VCaP (cell line): ENCODE measurements around the gene RBP2.

Experiments used
- H3K27ac ChIP-seq: fragments of 450-650 bp; 2 replicates; pipeline ENCODE4 v1.5.1; 2017
- TF ChIP-seq, protein P1 (sequence below): fragments of 450-650 bp; conservative IDR thresholded peaks from 2 replicates; pipeline ENCODE4 v1.5.1; 2017; ENCODE audit warnings: mild to moderate bottlenecking, moderate library complexity

Gene RBP2

DNA sequence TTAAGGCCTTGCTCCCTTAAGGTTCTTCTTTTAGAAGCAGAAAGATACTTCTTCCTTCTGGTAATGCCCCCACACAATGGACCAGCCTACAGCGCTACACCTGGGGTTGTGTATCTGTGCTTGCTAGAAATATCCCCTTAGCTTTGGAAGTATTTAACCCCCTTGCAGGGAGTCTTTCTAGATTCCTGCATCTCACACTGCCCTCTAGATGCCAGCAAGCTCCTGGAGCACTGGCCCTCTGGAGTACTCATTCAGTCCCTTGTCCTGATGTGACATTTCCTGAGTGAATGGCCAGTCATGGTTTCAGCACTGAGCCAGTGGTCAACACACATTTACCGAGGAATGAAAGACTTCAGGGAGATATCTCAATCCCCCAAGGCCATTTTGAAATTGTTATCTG is 30.4 kb upstream of the RBP2 start:
- no peak overlapping the region for H3K27ac ChIP-seq
- TF ChIP-seq, protein P1, sequence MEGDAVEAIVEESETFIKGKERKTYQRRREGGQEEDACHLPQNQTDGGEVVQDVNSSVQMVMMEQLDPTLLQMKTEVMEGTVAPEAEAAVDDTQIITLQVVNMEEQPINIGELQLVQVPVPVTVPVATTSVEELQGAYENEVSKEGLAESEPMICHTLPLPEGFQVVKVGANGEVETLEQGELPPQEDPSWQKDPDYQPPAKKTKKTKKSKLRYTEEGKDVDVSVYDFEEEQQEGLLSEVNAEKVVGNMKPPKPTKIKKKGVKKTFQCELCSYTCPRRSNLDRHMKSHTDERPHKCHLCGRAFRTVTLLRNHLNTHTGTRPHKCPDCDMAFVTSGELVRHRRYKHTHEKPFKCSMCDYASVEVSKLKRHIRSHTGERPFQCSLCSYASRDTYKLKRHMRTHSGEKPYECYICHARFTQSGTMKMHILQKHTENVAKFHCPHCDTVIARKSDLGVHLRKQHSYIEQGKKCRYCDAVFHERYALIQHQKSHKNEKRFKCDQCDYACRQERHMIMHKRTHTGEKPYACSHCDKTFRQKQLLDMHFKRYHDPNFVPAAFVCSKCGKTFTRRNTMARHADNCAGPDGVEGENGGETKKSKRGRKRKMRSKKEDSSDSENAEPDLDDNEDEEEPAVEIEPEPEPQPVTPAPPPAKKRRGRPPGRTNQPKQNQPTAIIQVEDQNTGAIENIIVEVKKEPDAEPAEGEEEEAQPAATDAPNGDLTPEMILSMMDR, result no peak; the same call in 1 of the 2 replicates

DNA sequence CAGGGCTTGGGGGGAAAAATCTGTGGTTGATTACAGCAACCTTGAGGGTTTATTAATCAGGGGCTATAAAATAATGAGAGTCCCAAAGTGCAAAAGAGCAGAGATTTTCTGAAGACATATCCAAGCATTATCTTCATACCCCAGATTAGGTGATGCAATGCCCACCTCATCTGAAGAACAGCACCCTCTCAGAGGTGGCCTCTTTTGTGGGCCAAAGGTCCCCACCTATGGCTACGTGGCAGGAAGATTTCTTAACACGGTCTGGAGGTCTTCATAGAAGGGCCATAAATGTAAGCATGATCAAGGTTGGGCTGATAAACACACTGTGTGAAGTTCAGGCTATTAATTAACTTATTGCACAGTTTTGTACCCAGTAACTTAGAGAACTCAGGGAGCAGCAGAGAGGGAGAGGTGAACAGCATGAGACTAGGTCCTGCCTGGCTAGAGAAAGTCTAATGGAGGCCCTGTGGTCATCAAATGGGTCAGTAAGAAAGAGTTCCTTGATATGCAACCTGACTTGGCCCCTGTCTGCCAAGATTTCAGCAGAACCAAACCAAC is 29.6 kb upstream of the RBP2 start:
- H3K27ac ChIP-seq, result no peak overlapping the region
- TF ChIP-seq, protein P1, result no peak

DNA sequence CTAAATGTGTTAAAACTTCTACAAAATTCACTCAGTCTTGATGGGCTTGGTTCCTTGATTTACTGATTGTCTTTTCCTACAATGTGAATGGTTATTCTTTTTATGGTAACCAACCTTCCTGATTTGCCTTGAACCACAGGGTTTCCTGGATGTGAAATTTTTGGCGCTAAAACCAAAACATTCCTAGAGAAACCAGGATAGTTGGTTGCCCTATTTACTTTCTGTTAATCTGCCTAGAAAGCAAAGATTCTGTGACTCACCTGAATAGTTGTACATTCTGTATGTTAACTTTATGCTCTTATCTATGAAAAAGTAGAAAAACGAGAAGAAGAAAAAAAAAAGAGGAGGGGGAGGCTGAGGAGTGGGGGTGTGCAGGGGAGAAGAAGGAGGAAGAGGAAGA is 23.2 kb upstream of the RBP2 start:
- TF ChIP-seq, protein P1, result no peak
- no peak overlapping the region for H3K27ac ChIP-seq

DNA sequence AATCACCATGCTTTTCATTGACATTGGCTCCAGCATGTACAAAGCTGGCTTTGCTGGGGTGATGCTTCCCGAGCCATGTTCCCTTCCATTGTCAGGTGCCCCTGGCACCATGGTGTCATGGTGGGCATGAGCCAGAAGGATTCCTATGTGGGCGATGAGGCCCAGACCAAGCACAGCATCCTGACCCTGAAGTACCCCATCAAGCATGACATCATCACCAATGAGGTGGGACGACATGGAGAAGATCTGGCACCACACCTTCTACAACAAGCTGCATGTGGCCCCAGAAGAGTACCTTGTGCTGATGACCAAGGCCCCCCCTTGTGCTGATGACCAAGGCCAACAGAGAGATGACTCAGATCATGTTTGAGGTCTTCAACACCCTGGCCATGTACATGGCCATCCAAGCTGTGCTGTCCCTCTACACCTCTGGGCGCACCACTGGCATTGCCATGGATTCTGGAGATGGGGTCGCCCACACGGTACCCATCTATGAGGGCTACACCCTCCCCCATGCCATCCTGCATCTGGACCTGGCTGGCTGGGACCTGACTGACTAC is 17.6 kb upstream of the RBP2 start:
- H3K27ac ChIP-seq, result no peak overlapping the region
- TF ChIP-seq, protein P1, result no peak

DNA sequence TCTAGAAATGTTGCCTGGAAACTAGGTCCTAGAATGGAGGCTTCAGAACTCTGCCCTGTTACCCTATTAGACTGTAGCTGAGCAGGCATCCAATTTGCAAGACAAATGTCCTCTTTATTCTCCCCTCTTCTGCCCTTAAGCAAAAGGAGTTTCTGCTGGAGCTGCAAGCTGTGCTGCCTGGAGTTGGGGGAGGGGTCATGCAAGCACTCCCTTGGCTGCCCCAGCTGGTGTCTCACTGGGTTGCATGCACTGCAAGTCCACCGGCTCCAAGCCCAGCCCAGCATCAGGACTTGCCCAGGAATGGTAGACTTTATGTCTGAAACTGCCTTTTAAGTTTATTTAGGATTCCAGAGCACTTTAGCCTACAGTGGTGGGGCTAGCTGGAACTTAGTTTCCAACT is 15.7 kb upstream of the RBP2 start:
- no peak overlapping the region for H3K27ac ChIP-seq
- TF ChIP-seq, protein P1, result no peak

DNA sequence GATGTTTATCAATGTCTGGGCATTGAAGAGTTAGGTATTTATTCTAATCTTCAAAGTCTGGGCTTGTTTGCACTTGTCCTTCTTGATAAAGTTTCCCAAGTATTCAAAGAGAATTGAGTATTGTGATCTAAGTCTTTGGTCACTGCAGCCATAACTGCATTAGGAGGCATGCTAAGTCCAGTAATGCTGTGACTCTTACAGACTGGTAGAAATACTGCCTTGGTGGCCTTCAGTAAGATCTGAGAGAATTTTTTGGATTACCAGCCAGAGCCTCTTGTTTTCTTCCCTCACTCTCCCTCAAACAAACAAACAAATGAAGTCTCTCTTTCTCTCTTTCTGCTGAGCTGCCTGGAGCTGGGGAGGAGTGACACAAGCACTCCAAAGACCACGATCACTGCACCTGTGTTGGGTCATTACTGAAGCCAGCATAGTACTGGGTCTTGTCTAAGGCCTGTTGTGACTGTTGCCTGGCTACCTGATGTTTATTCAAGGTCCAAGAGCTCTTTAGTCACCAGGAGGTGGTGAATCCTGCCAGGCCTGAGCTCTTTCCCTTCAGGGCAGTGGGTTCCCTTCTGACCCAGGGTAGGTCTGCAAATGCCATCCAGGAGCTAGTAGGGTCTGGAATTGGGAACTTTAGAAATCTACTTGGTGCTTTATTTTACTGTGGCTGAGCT is 14.8 kb upstream of the RBP2 start:
- H3K27ac ChIP-seq, result no peak overlapping the region
- TF ChIP-seq, protein P1, result no peak

DNA sequence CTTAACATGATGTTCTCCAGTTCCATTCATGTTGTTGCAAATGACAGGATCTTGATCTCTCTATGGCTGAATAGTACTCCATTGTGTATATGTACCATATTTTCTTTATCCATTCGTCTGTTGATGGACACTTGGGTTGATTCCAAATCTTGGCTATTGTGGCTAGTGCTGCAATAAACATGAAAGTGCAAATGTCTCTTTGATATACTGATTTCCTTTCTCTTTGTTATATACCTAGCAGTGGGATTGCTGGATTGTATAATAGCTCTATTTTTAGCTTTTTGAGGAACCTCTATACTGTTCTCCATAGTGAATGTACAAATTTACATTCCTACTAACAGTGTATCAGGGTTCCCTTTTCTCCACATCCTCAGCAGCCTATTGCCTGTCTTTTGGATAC is 5.9 kb upstream of the RBP2 start:
- TF ChIP-seq, protein P1, result no peak
- H3K27ac ChIP-seq, result no peak overlapping the region
